Measurements from ENCODE around the gene FGD4.

The FGD4 gene

DNA sequence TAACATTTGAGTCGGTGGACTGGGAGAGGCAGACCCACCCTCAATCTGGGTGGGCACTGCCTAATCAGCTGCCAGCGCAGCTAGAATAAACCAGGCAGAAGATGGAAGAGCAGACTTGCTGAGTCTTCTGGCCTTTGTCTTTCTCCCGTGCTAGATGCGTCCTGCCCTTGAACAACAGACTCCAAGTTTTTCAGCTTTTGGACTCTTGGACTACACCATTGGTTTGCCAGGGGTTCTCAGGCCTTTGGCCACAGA is 252.5 kb downstream of the FGD4 start:
- Histone ChIP-seq H3K9me3 (ENCODE audit: control insufficient read depth, insufficient read depth, low read length) (no peaks in the 10 kb centered on the region), H3K27me3 (ENCODE audit: control insufficient read depth, insufficient read depth, low read length) (no peaks in the 10 kb centered on the region), H3K4me1 (ENCODE audit: control insufficient read depth, insufficient read depth, low read length) (no peaks in the 10 kb centered on the region), H3K36me3 (ENCODE audit: control insufficient read depth, insufficient read depth, low read length) (no peaks in the 10 kb centered on the region; the same call in 1 of the 2 replicates), H3K27ac (ENCODE audit: low read length) (no peak overlapping the region), H3K4me3 (ENCODE audit: low read length) (no peak overlapping the region)
- DNase-seq (ENCODE audit: low read depth, low spot score), result no peak
- WGBS (ENCODE audit: insufficient coverage, insufficient read length), result no CpG with 5 or more reads among the region's 4 CpGs

GRCh38 chr12:32659908-32660440 is 260.6 kb downstream of the FGD4 start:
- DNase-seq (ENCODE audit: low read depth, low spot score), result no peak
- WGBS (ENCODE audit: insufficient coverage, insufficient read length), result no CpG with 5 or more reads among the region's 6 CpGs
- no peaks in the 10 kb centered on the region for H3K9me3 ChIP-seq (ENCODE audit: control insufficient read depth, insufficient read depth, low read length)

DNA sequence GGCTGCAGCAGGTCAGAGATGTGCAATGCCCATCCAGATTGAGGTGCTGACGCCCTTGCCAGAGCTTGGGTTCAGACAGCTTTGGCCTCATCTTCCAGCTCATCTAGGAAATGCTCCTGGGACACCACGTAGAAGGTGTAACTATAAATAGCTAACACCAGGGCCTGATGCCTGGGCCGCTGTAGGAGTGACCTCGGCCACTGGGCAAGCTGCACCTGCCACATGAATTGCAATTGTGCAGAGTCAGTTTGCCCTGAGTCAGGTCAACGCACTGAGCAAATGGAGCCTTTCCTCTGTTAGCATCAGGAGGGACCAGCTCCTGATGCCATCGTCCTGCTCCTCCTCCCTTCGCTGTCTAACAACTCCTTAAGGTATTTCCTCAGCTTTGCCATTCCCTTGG is 262.3 kb downstream of the FGD4 start:
- Histone ChIP-seq H3K27me3 (ENCODE audit: control insufficient read depth, insufficient read depth, low read length) (no peaks in the 10 kb centered on the region), H3K27ac (ENCODE audit: low read length) (no peak overlapping the region), H3K4me3 (ENCODE audit: low read length) (no peak overlapping the region), H3K36me3 (ENCODE audit: control insufficient read depth, insufficient read depth, low read length) (no peaks in the 10 kb centered on the region), H3K9me3 (ENCODE audit: control insufficient read depth, insufficient read depth, low read length) (no peaks in the 10 kb centered on the region), H3K4me1 (ENCODE audit: control insufficient read depth, insufficient read depth, low read length) (no peaks in the 10 kb centered on the region)
- no CpG with 5 or more reads among the region's 7 CpGs for WGBS (ENCODE audit: insufficient coverage, insufficient read length)
- no peak for DNase-seq (ENCODE audit: low read depth, low spot score)

More at GRCh38 chr12:32659908-32660440, 260.6 kb downstream of the FGD4 start:
- Histone ChIP-seq H3K27me3 (ENCODE audit: control insufficient read depth, insufficient read depth, low read length) (no peaks in the 10 kb centered on the region), H3K27ac (ENCODE audit: low read length) (no peak overlapping the region), H3K4me1 (ENCODE audit: control insufficient read depth, insufficient read depth, low read length) (no peaks in the 10 kb centered on the region), H3K36me3 (ENCODE audit: control insufficient read depth, insufficient read depth, low read length) (no peaks in the 10 kb centered on the region), H3K4me3 (ENCODE audit: low read length) (no peak overlapping the region)

DNA sequence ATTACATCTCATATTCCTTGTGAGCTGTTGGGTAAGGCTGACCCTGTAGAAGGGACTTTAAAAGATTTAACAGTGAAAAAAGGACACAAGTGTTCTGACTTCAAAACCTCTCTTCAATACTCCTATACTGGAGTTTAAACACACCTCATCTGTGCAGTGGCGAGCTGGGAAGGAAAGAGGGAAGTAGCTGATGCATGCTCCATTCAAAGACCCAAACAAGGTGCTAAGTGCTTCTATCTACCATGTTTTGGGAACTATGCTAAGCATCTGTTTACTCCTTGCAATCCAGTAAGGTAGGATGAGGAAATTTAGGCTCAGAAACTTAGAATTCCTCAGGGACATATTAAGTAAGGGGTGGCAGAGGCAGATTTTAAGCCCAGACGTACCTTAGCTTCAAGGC is 263.3 kb downstream of the FGD4 start:
- no peak overlapping the region for H3K27ac ChIP-seq (ENCODE audit: low read length)
- H3K4me3 ChIP-seq (ENCODE audit: low read length), result no peak overlapping the region
- H3K36me3 ChIP-seq (ENCODE audit: control insufficient read depth, insufficient read depth, low read length), result no peaks in the 10 kb centered on the region
- DNase-seq (ENCODE audit: low read depth, low spot score), result no peak
- no peaks in the 10 kb centered on the region for H3K4me1 ChIP-seq (ENCODE audit: control insufficient read depth, insufficient read depth, low read length)
- H3K9me3 ChIP-seq (ENCODE audit: control insufficient read depth, insufficient read depth, low read length), result no peaks in the 10 kb centered on the region
- H3K27me3 ChIP-seq (ENCODE audit: control insufficient read depth, insufficient read depth, low read length), result no peaks in the 10 kb centered on the region
- WGBS (ENCODE audit: insufficient coverage, insufficient read length), result no CpG with 5 or more reads among the region's 2 CpGs

GRCh38 chr12:32666018-32666417 is 266.7 kb downstream of the FGD4 start:
- WGBS (ENCODE audit: insufficient coverage, insufficient read length), result no CpG with 5 or more reads among the region's 14 CpGs
- no peak overlapping the region for H3K4me3 ChIP-seq (ENCODE audit: low read length)
- H3K27ac ChIP-seq (ENCODE audit: low read length), result no peak overlapping the region
- no peaks in the 10 kb centered on the region for H3K36me3 ChIP-seq (ENCODE audit: control insufficient read depth, insufficient read depth, low read length)
- no peaks in the 10 kb centered on the region for H3K4me1 ChIP-seq (ENCODE audit: control insufficient read depth, insufficient read depth, low read length)
- H3K9me3 ChIP-seq (ENCODE audit: control insufficient read depth, insufficient read depth, low read length), result no peaks in the 10 kb centered on the region
- no peak for DNase-seq (ENCODE audit: low read depth, low spot score)
- H3K27me3 ChIP-seq (ENCODE audit: control insufficient read depth, insufficient read depth, low read length), result no peaks in the 10 kb centered on the region

- no peaks in the 10 kb centered on the region for H3K27me3 ChIP-seq (ENCODE audit: control insufficient read depth, insufficient read depth, low read length)
- H3K36me3 ChIP-seq (ENCODE audit: control insufficient read depth, insufficient read depth, low read length), result no peaks in the 10 kb centered on the region
- no peaks in the 10 kb centered on the region for H3K4me1 ChIP-seq (ENCODE audit: control insufficient read depth, insufficient read depth, low read length)
- no peaks in the 10 kb centered on the region for H3K9me3 ChIP-seq (ENCODE audit: control insufficient read depth, insufficient read depth, low read length)
- no peak overlapping the region for H3K4me3 ChIP-seq (ENCODE audit: low read length)
- no peak for DNase-seq (ENCODE audit: low read depth, low spot score)
- no peak overlapping the region for H3K27ac ChIP-seq (ENCODE audit: low read length)
- no CpG with 5 or more reads among the region's 1 CpG for WGBS (ENCODE audit: insufficient coverage, insufficient read length)
Measured at GRCh38 chr12:32669584-32669983, 270.2 kb downstream of the FGD4 start.

DNA sequence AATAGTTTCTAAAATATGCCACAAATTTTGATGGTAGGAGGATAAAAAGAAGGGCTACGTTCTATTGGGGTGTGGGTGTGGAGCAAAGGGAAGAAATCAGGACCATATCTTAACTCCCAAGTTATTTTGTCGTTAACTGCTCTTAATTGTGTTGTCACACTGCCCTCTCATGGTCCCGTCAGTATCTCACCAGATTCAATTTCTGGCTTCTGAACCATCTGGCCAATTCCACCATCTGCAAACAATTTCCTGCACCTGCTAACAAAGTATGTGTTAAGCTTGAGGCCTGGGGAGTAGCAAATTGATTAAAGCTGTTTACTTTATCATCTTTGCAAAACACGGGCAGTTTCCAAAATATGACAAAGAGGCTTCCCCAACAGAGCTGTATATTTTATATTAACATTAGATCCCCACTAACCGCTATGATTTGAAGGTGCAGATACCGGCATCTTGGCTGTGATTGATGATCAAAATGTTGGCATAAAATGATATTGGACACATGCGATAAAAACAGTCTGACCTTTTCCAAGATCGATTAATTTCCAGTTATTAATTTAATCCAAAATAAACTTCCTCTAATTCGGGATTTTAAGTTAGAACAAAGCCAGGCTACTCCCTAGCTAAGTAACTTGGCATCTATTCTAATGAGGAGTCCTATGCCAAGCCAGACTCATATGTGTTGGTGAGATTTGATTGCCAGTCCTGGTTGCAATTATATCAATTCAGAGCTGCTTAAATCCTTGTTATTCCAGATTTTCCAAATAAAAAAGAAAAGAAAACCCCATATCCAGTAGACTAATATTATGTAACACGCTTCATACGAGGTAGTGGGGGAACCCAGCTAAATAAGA is 272.8 kb downstream of the FGD4 start:
- no CpG with 5 or more reads among the region's 11 CpGs for WGBS (ENCODE audit: insufficient coverage, insufficient read length)
- H3K9me3 ChIP-seq (ENCODE audit: control insufficient read depth, insufficient read depth, low read length), result no peaks in the 10 kb centered on the region
- no peak overlapping the region for H3K27ac ChIP-seq (ENCODE audit: low read length)
- no peak overlapping the region for H3K4me3 ChIP-seq (ENCODE audit: low read length)
- peak; percentile 52 for DNase-seq (ENCODE audit: low read depth, low spot score)
- no peaks in the 10 kb centered on the region for H3K27me3 ChIP-seq (ENCODE audit: control insufficient read depth, insufficient read depth, low read length)
- no peaks in the 10 kb centered on the region for H3K36me3 ChIP-seq (ENCODE audit: control insufficient read depth, insufficient read depth, low read length)
- no peaks in the 10 kb centered on the region for H3K4me1 ChIP-seq (ENCODE audit: control insufficient read depth, insufficient read depth, low read length)

DNA sequence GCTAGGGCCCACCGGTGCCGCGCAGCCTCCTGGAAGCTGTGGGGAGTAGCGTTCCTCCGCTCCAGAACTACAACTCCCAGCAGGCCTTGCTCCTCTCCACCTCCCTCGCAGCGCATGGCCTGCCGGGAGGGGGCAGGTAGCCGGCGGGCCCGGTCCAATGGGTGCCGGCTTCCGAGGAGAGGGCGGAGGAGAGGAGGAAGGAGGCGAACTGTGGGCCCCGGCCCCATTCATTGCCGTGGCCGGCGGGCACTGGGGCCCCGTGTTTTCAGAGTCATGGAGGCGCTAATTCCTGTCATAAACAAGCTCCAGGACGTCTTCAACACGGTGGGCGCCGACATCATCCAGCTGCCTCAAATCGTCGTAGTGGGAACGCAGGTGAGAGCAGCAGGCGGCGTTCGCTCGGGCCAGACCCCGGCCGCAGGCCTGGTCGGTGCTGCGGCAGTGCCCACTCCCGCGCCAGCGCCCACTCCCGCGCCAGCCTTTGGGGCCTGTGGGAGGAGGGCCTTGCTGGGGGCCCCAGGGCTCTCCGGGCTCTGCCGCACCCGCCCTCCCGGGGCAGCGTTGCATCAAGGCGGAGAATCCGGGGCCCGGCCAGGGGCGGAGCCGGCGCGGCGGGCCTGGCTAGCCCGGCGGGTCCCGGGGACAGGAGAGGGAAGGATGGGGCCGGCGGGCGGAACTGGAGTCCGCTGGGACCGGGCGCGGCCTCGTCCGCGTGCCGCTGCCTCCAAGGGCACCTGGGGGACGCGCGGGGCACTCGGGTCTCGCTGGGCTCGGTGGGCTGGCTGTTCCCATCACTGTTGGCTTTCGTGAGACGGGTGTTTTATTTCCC is 279.9 kb downstream of the FGD4 start, which contains the start of gene DNM1L:
Gene DNM1L (plus strand): TSS at position 211 of the 829 bp plus-strand sequence. CDS start 63 bp downstream, at position 274.
- Histone ChIP-seq H3K27me3 (ENCODE audit: control insufficient read depth, insufficient read depth, low read length) (no peaks in the 10 kb centered on the region), H3K4me1 (ENCODE audit: control insufficient read depth, insufficient read depth, low read length) (no peaks in the 10 kb centered on the region; the same call in 1 of the 2 replicates), H3K9me3 (ENCODE audit: control insufficient read depth, insufficient read depth, low read length) (no peaks in the 10 kb centered on the region), H3K36me3 (ENCODE audit: control insufficient read depth, insufficient read depth, low read length) (no peaks in the 10 kb centered on the region), H3K4me3 (ENCODE audit: low read length) (peak within 1 kb of the TSS; percentile 74), H3K27ac (ENCODE audit: low read length) (no peak within 1 kb of the TSS)
- no CpG with 5 or more reads among the region's 76 CpGs for WGBS (ENCODE audit: insufficient coverage, insufficient read length)
- peak; percentile 93 for DNase-seq (ENCODE audit: low read depth, low spot score)

- DNase-seq (ENCODE audit: low read depth, low spot score), result no peak
- H3K4me1 ChIP-seq (ENCODE audit: control insufficient read depth, insufficient read depth, low read length), result no peaks in the 10 kb centered on the region; the same call in 1 of the 2 replicates
- no peak overlapping the region for H3K27ac ChIP-seq (ENCODE audit: low read length)
- no peaks in the 10 kb centered on the region for H3K27me3 ChIP-seq (ENCODE audit: control insufficient read depth, insufficient read depth, low read length)
- no peaks in the 10 kb centered on the region for H3K9me3 ChIP-seq (ENCODE audit: control insufficient read depth, insufficient read depth, low read length)
- no peaks in the 10 kb centered on the region for H3K36me3 ChIP-seq (ENCODE audit: control insufficient read depth, insufficient read depth, low read length)
- peak overlapping the region; percentile 74; the same call in 1 of the 2 replicates for H3K4me3 ChIP-seq (ENCODE audit: low read length)
- WGBS (ENCODE audit: insufficient coverage, insufficient read length), result no CpG with 5 or more reads among the region's 14 CpGs
Measured at GRCh38 chr12:32679920-32680237, 280.5 kb downstream of the FGD4 start.

- no peak overlapping the region for H3K27ac ChIP-seq (ENCODE audit: low read length)
- no peak for DNase-seq (ENCODE audit: low read depth, low spot score)
- no peaks in the 10 kb centered on the region for H3K9me3 ChIP-seq (ENCODE audit: control insufficient read depth, insufficient read depth, low read length)
- no peaks in the 10 kb centered on the region; the same call in 1 of the 2 replicates for H3K4me1 ChIP-seq (ENCODE audit: control insufficient read depth, insufficient read depth, low read length)
- H3K4me3 ChIP-seq (ENCODE audit: low read length), result no peak overlapping the region
- H3K27me3 ChIP-seq (ENCODE audit: control insufficient read depth, insufficient read depth, low read length), result no peaks in the 10 kb centered on the region
- no peaks in the 10 kb centered on the region for H3K36me3 ChIP-seq (ENCODE audit: control insufficient read depth, insufficient read depth, low read length)
Measured at GRCh38 chr12:32680787-32681186, 281.4 kb downstream of the FGD4 start.
